Measurements from ENCODE around the gene SLC25A44.

- no peak for TF ChIP-seq CTCF (IDR thresholded peaks at IDR 0.05)
- no peak for TF ChIP-seq POLR2A (IDR thresholded peaks at IDR 0.05)
- TF ChIP-seq POLR2AphosphoS5 (IDR thresholded peaks at IDR 0.05) = no peak
- no peak for TF ChIP-seq EP300 (IDR thresholded peaks at IDR 0.05)
Observed at GRCh38 chr1:156155756-156156510, 38.0 kb upstream of the SLC25A44 start.
